Measurements from ENCODE around the gene TSC1. TPM values are rescaled to one million over a fixed set of nuclear protein-coding genes. Genes with fewer than 3 reads are reported as not detected.

The TSC1 gene
- total RNA-seq, 4 donors from 2014 or later, result 29.7 to 55.3 (median 44.0) TPM

GRCh38 chr9:132937463-132937901 lies 6.9 kb downstream of the TSC1 start:
- no peaks in the 10 kb centered on the region for H3K27me3 ChIP-seq
- no peaks in the 10 kb centered on the region for H3K36me3 ChIP-seq
- peaks cover 0 to 5% of the 10 kb centered on the region in 2 donors for H3K4me1 ChIP-seq
- no peaks in the 10 kb centered on the region for H3K9me3 ChIP-seq
- no peak for DNase-seq
- intact Hi-C loops (cut with DNase I; ENCODE audit: low total_unique reads), result no loop called here
- TF ChIP-seq CTCF (IDR thresholded peaks at IDR 0.05), result no peak
- TF ChIP-seq POLR2A (IDR thresholded peaks at IDR 0.05), result no peak
- no peak overlapping the region for H3K4me3 ChIP-seq
- H3K27ac ChIP-seq, result no peak overlapping the region

GRCh38 chr9:132935026-132935425 lies 9.4 kb downstream of the TSC1 start:
- Histone ChIP-seq H3K4me3 (no peak overlapping the region), H3K36me3 (no peaks in the 10 kb centered on the region), H3K27ac (no peak overlapping the region), H3K9me3 (no peaks in the 10 kb centered on the region), H3K27me3 (no peaks in the 10 kb centered on the region), H3K4me1 (no peaks in the 10 kb centered on the region)
- no peak for DNase-seq
- intact Hi-C loops (cut with DNase I; ENCODE audit: low total_unique reads), result no loop called here
- TF ChIP-seq POLR2A (IDR thresholded peaks at IDR 0.05) (no peak), CTCF (IDR thresholded peaks at IDR 0.05) (no peak)

GRCh38 chr9:132931178-132931735 lies 13.2 kb downstream of the TSC1 start:
- Histone ChIP-seq H3K36me3 (no peaks in the 10 kb centered on the region), H3K9me3 (no peaks in the 10 kb centered on the region), H3K27me3 (no peaks in the 10 kb centered on the region), H3K27ac (no peak overlapping the region), H3K4me3 (no peak overlapping the region), H3K4me1 (no peaks in the 10 kb centered on the region)
- no peak for DNase-seq
- TF ChIP-seq CTCF (IDR thresholded peaks at IDR 0.05), result no peak
- TF ChIP-seq POLR2A (IDR thresholded peaks at IDR 0.05), result no peak
- intact Hi-C loops (cut with DNase I; ENCODE audit: low total_unique reads), result no loop called here

DNA sequence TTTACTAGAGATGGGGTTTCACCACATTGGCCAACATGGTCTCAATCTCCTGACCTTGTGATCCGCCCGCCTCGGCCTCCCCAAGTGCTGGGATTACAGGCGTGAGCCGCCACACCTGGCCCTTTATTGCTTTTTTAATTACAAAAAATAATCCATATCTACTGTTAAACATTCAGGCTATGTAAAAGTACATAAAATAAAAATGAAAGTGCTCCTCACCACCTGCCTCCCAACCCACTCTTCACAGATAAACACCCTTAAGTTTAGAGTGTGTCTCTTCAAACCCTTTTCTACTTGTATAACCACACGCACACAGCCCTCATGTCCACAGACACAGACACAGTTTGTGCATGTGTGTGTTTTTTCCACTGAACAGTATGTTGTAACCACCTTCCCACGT lies 16.7 kb downstream of the TSC1 start:
- intact Hi-C loops (cut with DNase I; ENCODE audit: low total_unique reads), result no loop called here
- Histone ChIP-seq H3K27me3 (no peaks in the 10 kb centered on the region), H3K4me3 (no peak overlapping the region), H3K36me3 (no peaks in the 10 kb centered on the region), H3K9me3 (no peaks in the 10 kb centered on the region), H3K4me1 (no peaks in the 10 kb centered on the region), H3K27ac (no peak overlapping the region)
- no peak for TF ChIP-seq CTCF (IDR thresholded peaks at IDR 0.05)
- TF ChIP-seq POLR2A (IDR thresholded peaks at IDR 0.05), result no peak
- no peak for DNase-seq

DNA sequence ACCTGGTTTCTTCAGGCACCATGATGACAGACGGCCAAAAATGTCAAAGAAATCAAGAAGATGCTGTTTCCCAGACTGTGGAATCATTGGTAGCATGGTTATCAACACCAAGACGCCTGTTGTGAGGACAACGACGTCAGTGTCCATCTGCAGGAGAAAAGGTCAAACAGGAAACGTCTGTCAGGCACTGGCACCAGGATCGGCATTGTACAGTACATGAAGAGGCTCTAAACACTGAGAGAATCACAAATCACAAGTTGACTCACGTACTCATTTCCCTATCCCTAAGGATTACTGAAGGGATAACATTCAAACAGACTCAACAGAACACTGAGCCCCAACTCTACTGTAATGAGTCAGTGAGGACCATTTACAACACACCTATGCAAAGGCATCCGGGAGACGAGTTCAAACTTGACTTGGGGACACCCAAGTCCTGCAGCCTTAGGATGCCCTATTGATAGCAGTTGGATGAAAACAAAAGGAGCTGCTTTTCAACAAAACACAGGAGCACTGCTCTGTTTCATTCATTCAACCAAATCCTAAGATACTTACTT lies 21.0 kb downstream of the TSC1 start:
- H3K9me3 ChIP-seq, result no peaks in the 10 kb centered on the region
- no peak overlapping the region for H3K27ac ChIP-seq
- intact Hi-C loops (cut with DNase I; ENCODE audit: low total_unique reads), result no loop called here
- TF ChIP-seq CTCF (IDR thresholded peaks at IDR 0.05) (no peak), POLR2A (IDR thresholded peaks at IDR 0.05) (no peak)
- no peaks in the 10 kb centered on the region for H3K36me3 ChIP-seq
- no peak for DNase-seq
- no peak overlapping the region for H3K4me3 ChIP-seq
- H3K4me1 ChIP-seq, result no peaks in the 10 kb centered on the region
- no peaks in the 10 kb centered on the region for H3K27me3 ChIP-seq

Data from uterus (tissue), 4 donors.